Measurements from ENCODE around the gene SCOC. TPM values are rescaled to one million over a fixed set of nuclear protein-coding genes. Genes with fewer than 3 reads are reported as not detected.

Gene SCOC
- total and polyA plus RNA-seq, 9 of the 15 experiments (the other 6 are each of a cell fraction or from before 2014, with no cell fraction given), result 16.8 to 110 (median 46.7) TPM

DNA sequence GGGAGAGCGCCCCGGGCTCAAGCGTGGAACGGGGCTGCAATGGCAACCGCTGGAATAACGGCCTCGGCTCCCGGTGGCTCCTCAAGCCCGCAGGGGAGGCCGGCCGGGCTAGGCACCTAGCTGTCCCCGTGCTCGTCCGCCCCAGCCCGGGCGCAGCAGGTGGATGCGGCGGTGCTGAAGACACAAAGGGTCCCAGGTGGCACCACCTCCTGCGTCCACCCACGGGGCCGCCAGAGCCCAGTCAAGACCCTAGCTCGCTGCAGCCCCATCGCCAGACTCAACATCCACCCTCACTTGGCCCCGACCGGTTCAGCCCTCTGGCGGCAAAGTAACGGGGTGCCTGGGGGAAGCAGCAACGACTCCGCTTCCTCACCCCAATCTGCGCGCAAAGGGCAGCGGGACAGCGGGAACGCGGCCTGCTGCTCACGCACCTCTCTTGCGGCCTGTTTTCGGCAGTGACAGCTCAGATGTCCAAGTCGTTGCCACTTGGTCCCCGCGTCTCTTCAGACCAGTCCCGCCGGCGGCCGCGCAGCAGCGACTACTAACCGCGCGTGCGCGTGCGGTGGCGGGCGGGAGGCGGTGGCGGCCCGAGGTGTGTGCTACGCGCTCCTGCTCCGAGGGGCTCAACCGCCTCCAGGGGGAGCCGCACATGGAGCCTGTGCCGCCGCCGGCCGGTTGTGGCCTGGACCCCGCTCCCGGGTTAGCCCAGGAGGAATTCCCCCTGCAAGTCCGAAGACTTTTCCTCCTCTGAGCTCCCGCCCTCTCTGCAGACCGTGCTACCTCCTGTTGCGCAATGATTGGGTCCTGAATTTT, 53.9 kb downstream of the SCOC start, which contains the start of gene CLGN (continued):
- TF ChIP-seq, protein P1, sequence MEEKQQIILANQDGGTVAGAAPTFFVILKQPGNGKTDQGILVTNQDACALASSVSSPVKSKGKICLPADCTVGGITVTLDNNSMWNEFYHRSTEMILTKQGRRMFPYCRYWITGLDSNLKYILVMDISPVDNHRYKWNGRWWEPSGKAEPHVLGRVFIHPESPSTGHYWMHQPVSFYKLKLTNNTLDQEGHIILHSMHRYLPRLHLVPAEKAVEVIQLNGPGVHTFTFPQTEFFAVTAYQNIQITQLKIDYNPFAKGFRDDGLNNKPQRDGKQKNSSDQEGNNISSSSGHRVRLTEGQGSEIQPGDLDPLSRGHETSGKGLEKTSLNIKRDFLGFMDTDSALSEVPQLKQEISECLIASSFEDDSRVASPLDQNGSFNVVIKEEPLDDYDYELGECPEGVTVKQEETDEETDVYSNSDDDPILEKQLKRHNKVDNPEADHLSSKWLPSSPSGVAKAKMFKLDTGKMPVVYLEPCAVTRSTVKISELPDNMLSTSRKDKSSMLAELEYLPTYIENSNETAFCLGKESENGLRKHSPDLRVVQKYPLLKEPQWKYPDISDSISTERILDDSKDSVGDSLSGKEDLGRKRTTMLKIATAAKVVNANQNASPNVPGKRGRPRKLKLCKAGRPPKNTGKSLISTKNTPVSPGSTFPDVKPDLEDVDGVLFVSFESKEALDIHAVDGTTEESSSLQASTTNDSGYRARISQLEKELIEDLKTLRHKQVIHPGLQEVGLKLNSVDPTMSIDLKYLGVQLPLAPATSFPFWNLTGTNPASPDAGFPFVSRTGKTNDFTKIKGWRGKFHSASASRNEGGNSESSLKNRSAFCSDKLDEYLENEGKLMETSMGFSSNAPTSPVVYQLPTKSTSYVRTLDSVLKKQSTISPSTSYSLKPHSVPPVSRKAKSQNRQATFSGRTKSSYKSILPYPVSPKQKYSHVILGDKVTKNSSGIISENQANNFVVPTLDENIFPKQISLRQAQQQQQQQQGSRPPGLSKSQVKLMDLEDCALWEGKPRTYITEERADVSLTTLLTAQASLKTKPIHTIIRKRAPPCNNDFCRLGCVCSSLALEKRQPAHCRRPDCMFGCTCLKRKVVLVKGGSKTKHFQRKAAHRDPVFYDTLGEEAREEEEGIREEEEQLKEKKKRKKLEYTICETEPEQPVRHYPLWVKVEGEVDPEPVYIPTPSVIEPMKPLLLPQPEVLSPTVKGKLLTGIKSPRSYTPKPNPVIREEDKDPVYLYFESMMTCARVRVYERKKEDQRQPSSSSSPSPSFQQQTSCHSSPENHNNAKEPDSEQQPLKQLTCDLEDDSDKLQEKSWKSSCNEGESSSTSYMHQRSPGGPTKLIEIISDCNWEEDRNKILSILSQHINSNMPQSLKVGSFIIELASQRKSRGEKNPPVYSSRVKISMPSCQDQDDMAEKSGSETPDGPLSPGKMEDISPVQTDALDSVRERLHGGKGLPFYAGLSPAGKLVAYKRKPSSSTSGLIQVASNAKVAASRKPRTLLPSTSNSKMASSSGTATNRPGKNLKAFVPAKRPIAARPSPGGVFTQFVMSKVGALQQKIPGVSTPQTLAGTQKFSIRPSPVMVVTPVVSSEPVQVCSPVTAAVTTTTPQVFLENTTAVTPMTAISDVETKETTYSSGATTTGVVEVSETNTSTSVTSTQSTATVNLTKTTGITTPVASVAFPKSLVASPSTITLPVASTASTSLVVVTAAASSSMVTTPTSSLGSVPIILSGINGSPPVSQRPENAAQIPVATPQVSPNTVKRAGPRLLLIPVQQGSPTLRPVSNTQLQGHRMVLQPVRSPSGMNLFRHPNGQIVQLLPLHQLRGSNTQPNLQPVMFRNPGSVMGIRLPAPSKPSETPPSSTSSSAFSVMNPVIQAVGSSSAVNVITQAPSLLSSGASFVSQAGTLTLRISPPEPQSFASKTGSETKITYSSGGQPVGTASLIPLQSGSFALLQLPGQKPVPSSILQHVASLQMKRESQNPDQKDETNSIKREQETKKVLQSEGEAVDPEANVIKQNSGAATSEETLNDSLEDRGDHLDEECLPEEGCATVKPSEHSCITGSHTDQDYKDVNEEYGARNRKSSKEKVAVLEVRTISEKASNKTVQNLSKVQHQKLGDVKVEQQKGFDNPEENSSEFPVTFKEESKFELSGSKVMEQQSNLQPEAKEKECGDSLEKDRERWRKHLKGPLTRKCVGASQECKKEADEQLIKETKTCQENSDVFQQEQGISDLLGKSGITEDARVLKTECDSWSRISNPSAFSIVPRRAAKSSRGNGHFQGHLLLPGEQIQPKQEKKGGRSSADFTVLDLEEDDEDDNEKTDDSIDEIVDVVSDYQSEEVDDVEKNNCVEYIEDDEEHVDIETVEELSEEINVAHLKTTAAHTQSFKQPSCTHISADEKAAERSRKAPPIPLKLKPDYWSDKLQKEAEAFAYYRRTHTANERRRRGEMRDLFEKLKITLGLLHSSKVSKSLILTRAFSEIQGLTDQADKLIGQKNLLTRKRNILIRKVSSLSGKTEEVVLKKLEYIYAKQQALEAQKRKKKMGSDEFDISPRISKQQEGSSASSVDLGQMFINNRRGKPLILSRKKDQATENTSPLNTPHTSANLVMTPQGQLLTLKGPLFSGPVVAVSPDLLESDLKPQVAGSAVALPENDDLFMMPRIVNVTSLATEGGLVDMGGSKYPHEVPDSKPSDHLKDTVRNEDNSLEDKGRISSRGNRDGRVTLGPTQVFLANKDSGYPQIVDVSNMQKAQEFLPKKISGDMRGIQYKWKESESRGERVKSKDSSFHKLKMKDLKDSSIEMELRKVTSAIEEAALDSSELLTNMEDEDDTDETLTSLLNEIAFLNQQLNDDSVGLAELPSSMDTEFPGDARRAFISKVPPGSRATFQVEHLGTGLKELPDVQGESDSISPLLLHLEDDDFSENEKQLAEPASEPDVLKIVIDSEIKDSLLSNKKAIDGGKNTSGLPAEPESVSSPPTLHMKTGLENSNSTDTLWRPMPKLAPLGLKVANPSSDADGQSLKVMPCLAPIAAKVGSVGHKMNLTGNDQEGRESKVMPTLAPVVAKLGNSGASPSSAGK (IDR thresholded peaks at IDR 0.05), result peak; percentile 94
- TF ChIP-seq ZNF586 (CRISPR knock-in tag; conservative IDR thresholded peaks at IDR 0.05) (no peak), YY1 (IDR thresholded peaks at IDR 0.05; ENCODE audit: borderline replicate concordance in 1 of 3, control insufficient read depth in 1 of 3, extremely low read depth in 1 of 3, insufficient read depth in 3 of 3, insufficient read length in 1 of 3, insufficient replicate concordance in 2 of 3, low read depth in 1 of 3, low read length in 2 of 3) (peak in 2 of 3 experiments; percentile 12 to 18), HNRNPL (IDR thresholded peaks at IDR 0.05; ENCODE audit: low read depth, low read length) (no peak), NR3C1 (CRISPR knock-in tag; IDR thresholded peaks at IDR 0.05) (no peak), PHTF2 (CRISPR knock-in tag; IDR thresholded peaks at IDR 0.05) (no peak)
- TF ChIP-seq, protein P2, sequence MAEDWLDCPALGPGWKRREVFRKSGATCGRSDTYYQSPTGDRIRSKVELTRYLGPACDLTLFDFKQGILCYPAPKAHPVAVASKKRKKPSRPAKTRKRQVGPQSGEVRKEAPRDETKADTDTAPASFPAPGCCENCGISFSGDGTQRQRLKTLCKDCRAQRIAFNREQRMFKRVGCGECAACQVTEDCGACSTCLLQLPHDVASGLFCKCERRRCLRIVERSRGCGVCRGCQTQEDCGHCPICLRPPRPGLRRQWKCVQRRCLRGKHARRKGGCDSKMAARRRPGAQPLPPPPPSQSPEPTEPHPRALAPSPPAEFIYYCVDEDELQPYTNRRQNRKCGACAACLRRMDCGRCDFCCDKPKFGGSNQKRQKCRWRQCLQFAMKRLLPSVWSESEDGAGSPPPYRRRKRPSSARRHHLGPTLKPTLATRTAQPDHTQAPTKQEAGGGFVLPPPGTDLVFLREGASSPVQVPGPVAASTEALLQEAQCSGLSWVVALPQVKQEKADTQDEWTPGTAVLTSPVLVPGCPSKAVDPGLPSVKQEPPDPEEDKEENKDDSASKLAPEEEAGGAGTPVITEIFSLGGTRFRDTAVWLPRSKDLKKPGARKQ (CRISPR knock-in tag; IDR thresholded peaks at IDR 0.05), result no peak
- TF ChIP-seq, protein P3, sequence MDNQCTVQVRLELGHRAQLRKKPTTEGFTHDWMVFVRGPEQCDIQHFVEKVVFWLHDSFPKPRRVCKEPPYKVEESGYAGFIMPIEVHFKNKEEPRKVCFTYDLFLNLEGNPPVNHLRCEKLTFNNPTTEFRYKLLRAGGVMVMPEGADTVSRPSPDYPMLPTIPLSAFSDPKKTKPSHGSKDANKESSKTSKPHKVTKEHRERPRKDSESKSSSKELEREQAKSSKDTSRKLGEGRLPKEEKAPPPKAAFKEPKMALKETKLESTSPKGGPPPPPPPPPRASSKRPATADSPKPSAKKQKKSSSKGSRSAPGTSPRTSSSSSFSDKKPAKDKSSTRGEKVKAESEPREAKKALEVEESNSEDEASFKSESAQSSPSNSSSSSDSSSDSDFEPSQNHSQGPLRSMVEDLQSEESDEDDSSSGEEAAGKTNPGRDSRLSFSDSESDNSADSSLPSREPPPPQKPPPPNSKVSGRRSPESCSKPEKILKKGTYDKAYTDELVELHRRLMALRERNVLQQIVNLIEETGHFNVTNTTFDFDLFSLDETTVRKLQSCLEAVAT (IDR thresholded peaks at IDR 0.05), result no peak
- TF ChIP-seq, protein P4, sequence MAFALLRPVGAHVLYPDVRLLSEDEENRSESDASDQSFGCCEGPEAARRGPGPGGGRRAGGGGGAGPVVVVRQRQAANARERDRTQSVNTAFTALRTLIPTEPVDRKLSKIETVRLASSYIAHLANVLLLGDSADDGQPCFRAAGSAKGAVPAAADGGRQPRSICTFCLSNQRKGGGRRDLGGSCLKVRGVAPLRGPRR (CRISPR knock-in tag; IDR thresholded peaks at IDR 0.05), result no peak
